GM23338 (cell line): ENCODE results near the gene EFR3B. TPM values are rescaled to one million over a fixed set of nuclear protein-coding genes. Genes with fewer than 3 reads are reported as not detected.

Experiments
- ATAC-seq: fragments of 200-7000 bp; cut with Tn5 transposase; 3 replicates; pipeline ENCODE4 v1.9.1; 2020
- DNase-seq: peaks from one replicate; pipeline ENCODE4 v3.0.0-alpha.2; 2015; ENCODE audit warnings: low spot score
- H2AFZ ChIP-seq: fragments of 200-600 bp; sonication (generic); 2 replicates; pipeline ENCODE4 v1.8.0; 2016; ENCODE audit warnings: antibody characterized with exemption, mild to moderate bottlenecking, moderate library complexity
- H3F3A ChIP-seq: fragments of 200-600 bp; sonication (generic); replicated peaks from 2 replicates; pipeline ENCODE4 v1.8.0; 2017; ENCODE audit warnings: antibody characterized with exemption, mixed run types, low read depth
- H3K27ac ChIP-seq: fragments of 200-600 bp; sonication (generic); 2 replicates; pipeline ENCODE4 v1.6.1; 2016; ENCODE audit warnings: low read depth
- H3K27me3 ChIP-seq: fragments of 200-600 bp; sonication (generic); 2 replicates; pipeline ENCODE4 v1.8.0; 2016; ENCODE audit warnings: mild to moderate bottlenecking, mixed run types, moderate library complexity; ENCODE audit not compliant: insufficient read depth
- H3K36me3 ChIP-seq: fragments of 200-600 bp; sonication (generic); 2 replicates; pipeline ENCODE4 v1.8.0; 2016; ENCODE audit warnings: mild to moderate bottlenecking; ENCODE audit not compliant: insufficient read depth
- H3K4me1 ChIP-seq: fragments of 200-600 bp; sonication (generic); 2 replicates; pipeline ENCODE4 v1.8.0; 2016; ENCODE audit warnings: mild to moderate bottlenecking, moderate library complexity; ENCODE audit not compliant: insufficient read depth
- H3K4me2 ChIP-seq: fragments of 200-600 bp; sonication (generic); 2 replicates; pipeline ENCODE4 v1.7.1; 2017; ENCODE audit warnings: mixed run types
- H3K4me3 ChIP-seq: fragments of 200-600 bp; sonication (generic); 2 replicates; pipeline ENCODE4 v1.6.1; 2016; ENCODE audit warnings: mixed run types
- H3K79me2 ChIP-seq: fragments of 200-600 bp; sonication (generic); replicated peaks from 2 replicates; pipeline ENCODE4 v1.8.0; 2017; ENCODE audit warnings: mild to moderate bottlenecking; ENCODE audit not compliant: insufficient read depth
- H3K9me2 ChIP-seq: fragments of 200-600 bp; sonication (generic); 2 replicates; pipeline ENCODE4 v1.8.0; 2017; ENCODE audit not compliant: insufficient read depth
- H4K20me1 ChIP-seq: fragments of 200-600 bp; sonication (generic); replicated peaks from 2 replicates; pipeline ENCODE4 v1.8.0; 2017; ENCODE audit warnings: mild to moderate bottlenecking; ENCODE audit not compliant: insufficient read depth
- H3K27ac Mint-ChIP-seq: 2 replicates; pipeline ENCODE4 v1.8.0; 2020; ENCODE audit warnings: inconsistent platforms, mild to moderate bottlenecking, moderate library complexity, mixed read lengths
- H3K27me3 Mint-ChIP-seq: 3 replicates; pipeline ENCODE4 v1.8.0; 2022; ENCODE audit warnings: low read depth, mild to moderate bottlenecking, moderate library complexity, mixed read lengths, inconsistent platforms; ENCODE audit not compliant: insufficient read depth, poor library complexity
- H3K36me3 Mint-ChIP-seq: 3 replicates; pipeline ENCODE4 v1.8.0; 2021; ENCODE audit warnings: low read depth, mild to moderate bottlenecking, inconsistent platforms, moderate library complexity, mixed read lengths
- H3K4me1 Mint-ChIP-seq: 3 replicates; pipeline ENCODE4 v1.8.0; 2020; ENCODE audit warnings: mild to moderate bottlenecking, inconsistent platforms, mixed read lengths
- H3K4me3 Mint-ChIP-seq: 3 replicates; pipeline ENCODE4 v1.8.0; 2021; ENCODE audit warnings: moderate library complexity, mild to moderate bottlenecking, inconsistent platforms, mixed read lengths
- H3K9me3 Mint-ChIP-seq: 3 replicates; pipeline ENCODE4 v1.8.0; 2020; ENCODE audit warnings: moderate library complexity, mild to moderate bottlenecking, inconsistent platforms, mixed read lengths
- CREB1 ChIP-seq: fragments of 250-450 bp; sonication (Bioruptor Pico); IDR thresholded peaks from 2 replicates; pipeline ENCODE4 v1.5.0; 2020; ENCODE audit warnings: low read depth, mild to moderate bottlenecking, moderate library complexity
- CTCF ChIP-seq, 2 experiments: fragments of 200-600 bp in 1 of 2; sonication (generic) in 1 of 2; conservative IDR thresholded peaks; 2 replicates each; pipeline versions ENCODE4 v1.5.1 to v1.6.1; 2016 to 2017; ENCODE audit warnings: antibody characterized with exemption in 2 of 2, low read depth in 2 of 2, mild to moderate bottlenecking in 2 of 2, moderate library complexity in 1 of 2
- ETS1 ChIP-seq: IDR thresholded peaks from 2 replicates; pipeline ENCODE4 v1.6.1; 2016; ENCODE audit warnings: antibody characterized with exemption
- JUNB ChIP-seq: IDR thresholded peaks from one replicate; pipeline ENCODE4 v1.6.1; 2016; ENCODE audit warnings: antibody characterized with exemption; ENCODE audit not compliant: unreplicated experiment
- NANOG ChIP-seq: IDR thresholded peaks from 2 replicates; pipeline ENCODE4 v1.6.1; 2016; ENCODE audit warnings: antibody characterized with exemption, borderline replicate concordance
- STAT1 ChIP-seq: IDR thresholded peaks from one replicate; pipeline ENCODE4 v1.6.1; 2016; ENCODE audit warnings: antibody characterized with exemption; ENCODE audit not compliant: unreplicated experiment
- ZNF331 ChIP-seq: fragments of 250-450 bp; sonication (Bioruptor Pico); IDR thresholded peaks from 2 replicates; pipeline ENCODE4 v1.5.0; 2020; ENCODE audit warnings: low read depth, mild to moderate bottlenecking, moderate library complexity
- ZNF462 ChIP-seq: fragments of 250-450 bp; sonication (Bioruptor Pico); IDR thresholded peaks from 2 replicates; pipeline ENCODE4 v1.5.0; 2020; ENCODE audit warnings: mild to moderate bottlenecking, moderate library complexity
- polyA plus RNA-seq: library from polyadenylated mRNA; unstranded; fragments of >200 nt; fragmentation: Nextera tagmentation; extraction: Ambion mirVana; gene quantifications from 2 replicates; pipeline ENCODE4 v1.2.1, GENCODE V29; 2016
- total RNA-seq: library from RNA; depleted of rRNA; stranded (reverse); fragments of >200 nt; shearing (Covaris generic); gene quantifications from 2 replicates; pipeline ENCODE4 v1.2.3, GENCODE V29; 2014

EFR3B gene
- total and polyA plus RNA-seq, 2 experiments from 2014 or later = 3.3 to 10.7 TPM

- Histone ChIP-seq H3K36me3 (no peaks in the 10 kb centered on the region), H2AFZ (no peak overlapping the region), H3K4me2 (no peak overlapping the region), H3F3A (no peaks in the 10 kb centered on the region), H3K4me1 (no peaks in the 10 kb centered on the region), H3K27me3 (no peaks in the 10 kb centered on the region), H3K27ac (no peak overlapping the region), H3K79me2 (no peaks in the 10 kb centered on the region), H4K20me1 (no peaks in the 10 kb centered on the region; the same call in 1 of the 2 replicates), H3K4me3 (no peak overlapping the region), H3K9me2 (no peaks in the 10 kb centered on the region; the same call in 1 of the 2 replicates)
- TF ChIP-seq JUNB (no peak), CREB1 (CRISPR knock-in tag) (no peak), ETS1 (no peak), ZNF331 (CRISPR knock-in tag) (no peak), ZNF462 (CRISPR knock-in tag) (no peak), STAT1 (no peak), NANOG (no peak), CTCF (conservative IDR thresholded peaks at IDR 0.05; ENCODE audit: low read depth in 2 of 2) (no peak)
- no peak for ATAC-seq
- no peak for DNase-seq
- peaks cover 2% of the 10 kb centered on the region; the same call in 2 of the 3 replicates for H3K36me3 Mint-ChIP-seq
- peaks cover 3% of the 10 kb centered on the region for H3K4me1 Mint-ChIP-seq
- peaks cover 2% of the 10 kb centered on the region for H3K27me3 Mint-ChIP-seq
- H3K9me3 Mint-ChIP-seq = peaks cover 3% of the 10 kb centered on the region; the same call in 2 of the 3 replicates
- no peak overlapping the region for H3K27ac Mint-ChIP-seq
- no peak overlapping the region for H3K4me3 Mint-ChIP-seq
These were observed 30.1 kb downstream of the EFR3B start for GRCh38 chr2:25071966-25072365.
